Measurements from ENCODE around the gene PELI1.

The PELI1 gene

GRCh38 chr2:64140665-64141200 lies 3.5 kb downstream of the PELI1 start:
- peak in 1 of 2 experiments; percentile 20 for DNase-seq
- TF ChIP-seq GATA1 (IDR thresholded peaks at IDR 0.05; ENCODE audit: low read depth, low read length) (no peak), POLR2A (IDR thresholded peaks at IDR 0.05; ENCODE audit: low read length) (no peak)

GRCh38 chr2:64139956-64140355 lies 4.3 kb downstream of the PELI1 start:
- TF ChIP-seq GATA1 (IDR thresholded peaks at IDR 0.05; ENCODE audit: low read depth, low read length) (no peak), POLR2A (IDR thresholded peaks at IDR 0.05; ENCODE audit: low read length) (no peak)
- no peak for DNase-seq

GRCh38 chr2:64137996-64138395 lies 6.2 kb downstream of the PELI1 start:
- TF ChIP-seq GATA1 (IDR thresholded peaks at IDR 0.05; ENCODE audit: low read depth, low read length) = no peak
- no peak for TF ChIP-seq POLR2A (IDR thresholded peaks at IDR 0.05; ENCODE audit: low read length)

GRCh38 chr2:64137567-64137966 lies 6.7 kb downstream of the PELI1 start:
- DNase-seq = peak in 1 of 2 experiments; percentile 9
- TF ChIP-seq POLR2A (IDR thresholded peaks at IDR 0.05; ENCODE audit: low read length) (no peak), GATA1 (IDR thresholded peaks at IDR 0.05; ENCODE audit: low read depth, low read length) (no peak)

More at GRCh38 chr2:64137996-64138395, 6.2 kb downstream of the PELI1 start:
- no peak for DNase-seq

GRCh38 chr2:64135421-64135820 lies 8.8 kb downstream of the PELI1 start:
- no peak for DNase-seq
- TF ChIP-seq GATA1 (IDR thresholded peaks at IDR 0.05; ENCODE audit: low read depth, low read length) = no peak
- TF ChIP-seq POLR2A (IDR thresholded peaks at IDR 0.05; ENCODE audit: low read length) = no peak

- DNase-seq = no peak
- no peak for TF ChIP-seq POLR2A (IDR thresholded peaks at IDR 0.05; ENCODE audit: low read length)
- no peak for TF ChIP-seq GATA1 (IDR thresholded peaks at IDR 0.05; ENCODE audit: low read depth, low read length)
Measured at GRCh38 chr2:64134813-64135212, 9.4 kb downstream of the PELI1 start.

- no peak for DNase-seq
- no peak for TF ChIP-seq GATA1 (IDR thresholded peaks at IDR 0.05; ENCODE audit: low read depth, low read length)
- no peak for TF ChIP-seq POLR2A (IDR thresholded peaks at IDR 0.05; ENCODE audit: low read length)
Measured at GRCh38 chr2:64133828-64134227, 10.4 kb downstream of the PELI1 start.

- TF ChIP-seq GATA1 (IDR thresholded peaks at IDR 0.05; ENCODE audit: low read depth, low read length) (no peak), POLR2A (IDR thresholded peaks at IDR 0.05; ENCODE audit: low read length) (no peak)
- no peak for DNase-seq
Measured at GRCh38 chr2:64133354-64133753, 10.9 kb downstream of the PELI1 start.

GRCh38 chr2:64130333-64130732 lies 13.9 kb downstream of the PELI1 start:
- no peak for DNase-seq
- TF ChIP-seq GATA1 (IDR thresholded peaks at IDR 0.05; ENCODE audit: low read depth, low read length) (no peak), POLR2A (IDR thresholded peaks at IDR 0.05; ENCODE audit: low read length) (no peak)

- TF ChIP-seq POLR2A (IDR thresholded peaks at IDR 0.05; ENCODE audit: low read length) (no peak), GATA1 (IDR thresholded peaks at IDR 0.05; ENCODE audit: low read depth, low read length) (no peak)
- no peak for DNase-seq
Measured at GRCh38 chr2:64128943-64129391, 15.3 kb downstream of the PELI1 start.

- no peak for DNase-seq
- TF ChIP-seq GATA1 (IDR thresholded peaks at IDR 0.05; ENCODE audit: low read depth, low read length) (no peak), POLR2A (IDR thresholded peaks at IDR 0.05; ENCODE audit: low read length) (no peak)
Measured at GRCh38 chr2:64128406-64128805, 15.8 kb downstream of the PELI1 start.

GRCh38 chr2:64127119-64127518 lies 17.1 kb downstream of the PELI1 start:
- TF ChIP-seq GATA1 (IDR thresholded peaks at IDR 0.05; ENCODE audit: low read depth, low read length) = no peak
- TF ChIP-seq POLR2A (IDR thresholded peaks at IDR 0.05; ENCODE audit: low read length) = no peak
- DNase-seq = no peak

- DNase-seq = no peak
- no peak for TF ChIP-seq POLR2A (IDR thresholded peaks at IDR 0.05; ENCODE audit: low read length)
- no peak for TF ChIP-seq GATA1 (IDR thresholded peaks at IDR 0.05; ENCODE audit: low read depth, low read length)
Measured at GRCh38 chr2:64126601-64127000, 17.6 kb downstream of the PELI1 start.

GRCh38 chr2:64124571-64124970 lies 19.6 kb downstream of the PELI1 start:
- no peak for TF ChIP-seq GATA1 (IDR thresholded peaks at IDR 0.05; ENCODE audit: low read depth, low read length)
- no peak for TF ChIP-seq POLR2A (IDR thresholded peaks at IDR 0.05; ENCODE audit: low read length)
- no peak for DNase-seq

GRCh38 chr2:64124168-64124567 lies 20.1 kb downstream of the PELI1 start:
- TF ChIP-seq POLR2A (IDR thresholded peaks at IDR 0.05; ENCODE audit: low read length) (no peak), GATA1 (IDR thresholded peaks at IDR 0.05; ENCODE audit: low read depth, low read length) (no peak)
- no peak for DNase-seq
